ENCODE results near the gene MOB3B.

GRCh38 chr9:27483576-27483975, 46.0 kb downstream of the MOB3B start:
- TF ChIP-seq MAZ (IDR thresholded peaks at IDR 0.05; ENCODE audit: borderline replicate concordance, low read depth, low read length) (no peak), POLR2A (IDR thresholded peaks at IDR 0.05; ENCODE audit: low read length) (no peak), EHF (CRISPR knock-in tag; IDR thresholded peaks at IDR 0.05) (no peak), JUNB (IDR thresholded peaks at IDR 0.05) (no peak), CHD2 (IDR thresholded peaks at IDR 0.05; ENCODE audit: low read length, partially characterized antibody) (no peak), HOXB13 (CRISPR knock-in tag; IDR thresholded peaks at IDR 0.05; ENCODE audit: low read depth) (no peak), POLR2AphosphoS2 (conservative IDR thresholded peaks at IDR 0.05; ENCODE audit: low read length) (no peak), RAD21 (conservative IDR thresholded peaks at IDR 0.05 in 1 of 2, IDR thresholded peaks at IDR 0.05 in 1 of 2) (no peak), CHD4 (IDR thresholded peaks at IDR 0.05; ENCODE audit: borderline replicate concordance) (no peak), MYC (IDR thresholded peaks at IDR 0.05; ENCODE audit: borderline replicate concordance, low read length) (no peak), HOXB5 (CRISPR knock-in tag; IDR thresholded peaks at IDR 0.05) (no peak)
- TF ChIP-seq, protein P1, sequence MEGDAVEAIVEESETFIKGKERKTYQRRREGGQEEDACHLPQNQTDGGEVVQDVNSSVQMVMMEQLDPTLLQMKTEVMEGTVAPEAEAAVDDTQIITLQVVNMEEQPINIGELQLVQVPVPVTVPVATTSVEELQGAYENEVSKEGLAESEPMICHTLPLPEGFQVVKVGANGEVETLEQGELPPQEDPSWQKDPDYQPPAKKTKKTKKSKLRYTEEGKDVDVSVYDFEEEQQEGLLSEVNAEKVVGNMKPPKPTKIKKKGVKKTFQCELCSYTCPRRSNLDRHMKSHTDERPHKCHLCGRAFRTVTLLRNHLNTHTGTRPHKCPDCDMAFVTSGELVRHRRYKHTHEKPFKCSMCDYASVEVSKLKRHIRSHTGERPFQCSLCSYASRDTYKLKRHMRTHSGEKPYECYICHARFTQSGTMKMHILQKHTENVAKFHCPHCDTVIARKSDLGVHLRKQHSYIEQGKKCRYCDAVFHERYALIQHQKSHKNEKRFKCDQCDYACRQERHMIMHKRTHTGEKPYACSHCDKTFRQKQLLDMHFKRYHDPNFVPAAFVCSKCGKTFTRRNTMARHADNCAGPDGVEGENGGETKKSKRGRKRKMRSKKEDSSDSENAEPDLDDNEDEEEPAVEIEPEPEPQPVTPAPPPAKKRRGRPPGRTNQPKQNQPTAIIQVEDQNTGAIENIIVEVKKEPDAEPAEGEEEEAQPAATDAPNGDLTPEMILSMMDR (IDR thresholded peaks at IDR 0.05) = no peak
- TF ChIP-seq, protein P2, sequence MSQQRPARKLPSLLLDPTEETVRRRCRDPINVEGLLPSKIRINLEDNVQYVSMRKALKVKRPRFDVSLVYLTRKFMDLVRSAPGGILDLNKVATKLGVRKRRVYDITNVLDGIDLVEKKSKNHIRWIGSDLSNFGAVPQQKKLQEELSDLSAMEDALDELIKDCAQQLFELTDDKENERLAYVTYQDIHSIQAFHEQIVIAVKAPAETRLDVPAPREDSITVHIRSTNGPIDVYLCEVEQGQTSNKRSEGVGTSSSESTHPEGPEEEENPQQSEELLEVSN (IDR thresholded peaks at IDR 0.05; ENCODE audit: borderline replicate concordance, low read depth) = no peak
- TF ChIP-seq, protein P3, sequence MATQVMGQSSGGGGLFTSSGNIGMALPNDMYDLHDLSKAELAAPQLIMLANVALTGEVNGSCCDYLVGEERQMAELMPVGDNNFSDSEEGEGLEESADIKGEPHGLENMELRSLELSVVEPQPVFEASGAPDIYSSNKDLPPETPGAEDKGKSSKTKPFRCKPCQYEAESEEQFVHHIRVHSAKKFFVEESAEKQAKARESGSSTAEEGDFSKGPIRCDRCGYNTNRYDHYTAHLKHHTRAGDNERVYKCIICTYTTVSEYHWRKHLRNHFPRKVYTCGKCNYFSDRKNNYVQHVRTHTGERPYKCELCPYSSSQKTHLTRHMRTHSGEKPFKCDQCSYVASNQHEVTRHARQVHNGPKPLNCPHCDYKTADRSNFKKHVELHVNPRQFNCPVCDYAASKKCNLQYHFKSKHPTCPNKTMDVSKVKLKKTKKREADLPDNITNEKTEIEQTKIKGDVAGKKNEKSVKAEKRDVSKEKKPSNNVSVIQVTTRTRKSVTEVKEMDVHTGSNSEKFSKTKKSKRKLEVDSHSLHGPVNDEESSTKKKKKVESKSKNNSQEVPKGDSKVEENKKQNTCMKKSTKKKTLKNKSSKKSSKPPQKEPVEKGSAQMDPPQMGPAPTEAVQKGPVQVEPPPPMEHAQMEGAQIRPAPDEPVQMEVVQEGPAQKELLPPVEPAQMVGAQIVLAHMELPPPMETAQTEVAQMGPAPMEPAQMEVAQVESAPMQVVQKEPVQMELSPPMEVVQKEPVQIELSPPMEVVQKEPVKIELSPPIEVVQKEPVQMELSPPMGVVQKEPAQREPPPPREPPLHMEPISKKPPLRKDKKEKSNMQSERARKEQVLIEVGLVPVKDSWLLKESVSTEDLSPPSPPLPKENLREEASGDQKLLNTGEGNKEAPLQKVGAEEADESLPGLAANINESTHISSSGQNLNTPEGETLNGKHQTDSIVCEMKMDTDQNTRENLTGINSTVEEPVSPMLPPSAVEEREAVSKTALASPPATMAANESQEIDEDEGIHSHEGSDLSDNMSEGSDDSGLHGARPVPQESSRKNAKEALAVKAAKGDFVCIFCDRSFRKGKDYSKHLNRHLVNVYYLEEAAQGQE (IDR thresholded peaks at IDR 0.05) = no peak
